Lower leg skin (tissue), 4 donors: ENCODE results near the gene MAPK10. TPM values are rescaled to one million over a fixed set of nuclear protein-coding genes. Genes with fewer than 3 reads are reported as not detected.

Source experiments
- DNase-seq, 2 donors: peaks; one replicate each; pipeline ENCODE4 v3.0.0-alpha.2; 2019; ENCODE audit warnings: low spot score in 2 of 2
- H3K4me3 ChIP-seq: fragments of 200-600 bp; sonication (generic); 2 replicates; pipeline ENCODE4 v1.5.1; 2017; ENCODE audit warnings: mild to moderate bottlenecking, low read depth; ENCODE audit not compliant: poor library complexity, severe bottlenecking
- POLR2A ChIP-seq, 2 donors: fragments of 450-650 bp; IDR thresholded peaks; one replicate each; pipeline ENCODE4 v1.6.1; 2016 to 2017; ENCODE audit warnings: antibody characterized with exemption in 2 of 2, mild to moderate bottlenecking in 1 of 2, moderate library complexity in 1 of 2
- WGBS, 2 donors: methylation state at CpG; one replicate each; pipeline ENCODE4 v1.1.5; 2018; 5-methylcytosine and 5-hydroxymethylcytosine counted together
- intact Hi-C: fragments of 100-400 bp; cut with DNase I; formaldehyde crosslinking; loops from one replicate; pipeline ENCODE4 v1.15.0; 2023; ENCODE audit warnings: low total_unique reads
- total RNA-seq, 4 donors: library from RNA; depleted of rRNA; stranded (reverse); fragments of >200 nt; gene quantifications; one replicate each; pipeline ENCODE4 v1.1.0, GENCODE V29; 2016
- TF ChIP-seq, protein P1 (sequence below), 3 donors: fragments of 450-650 bp; IDR thresholded peaks; one replicate each; pipeline ENCODE4 v1.5.1; 2016; ENCODE audit warnings: antibody characterized with exemption in 3 of 3, mild to moderate bottlenecking in 3 of 3, moderate library complexity in 2 of 3

MAPK10 gene
- total RNA-seq, 4 donors from 2014 or later: 1.7 to 3.2 (median 2.8) TPM

DNA sequence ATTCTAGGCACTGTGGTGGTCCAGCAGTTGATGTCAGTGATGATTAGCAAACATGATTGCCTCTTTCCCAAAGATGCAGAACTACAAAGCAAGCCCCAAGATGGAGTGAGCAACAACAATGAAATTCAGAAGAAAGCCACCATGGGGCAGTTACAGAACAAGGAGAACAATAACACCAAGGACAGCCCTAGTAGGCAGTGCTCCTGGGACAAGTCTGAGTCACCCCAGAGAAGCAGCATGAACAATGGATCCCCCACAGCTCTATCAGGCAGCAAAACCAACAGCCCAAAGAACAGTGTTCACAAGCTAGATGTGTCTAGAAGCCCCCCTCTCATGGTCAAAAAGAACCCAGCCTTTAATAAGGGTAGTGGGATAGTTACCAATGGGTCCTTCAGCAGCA is 365.3 kb downstream of the MAPK10 start:
- no peak for DNase-seq
- H3K4me3 ChIP-seq: no peak overlapping the region
- TF ChIP-seq, protein P1, sequence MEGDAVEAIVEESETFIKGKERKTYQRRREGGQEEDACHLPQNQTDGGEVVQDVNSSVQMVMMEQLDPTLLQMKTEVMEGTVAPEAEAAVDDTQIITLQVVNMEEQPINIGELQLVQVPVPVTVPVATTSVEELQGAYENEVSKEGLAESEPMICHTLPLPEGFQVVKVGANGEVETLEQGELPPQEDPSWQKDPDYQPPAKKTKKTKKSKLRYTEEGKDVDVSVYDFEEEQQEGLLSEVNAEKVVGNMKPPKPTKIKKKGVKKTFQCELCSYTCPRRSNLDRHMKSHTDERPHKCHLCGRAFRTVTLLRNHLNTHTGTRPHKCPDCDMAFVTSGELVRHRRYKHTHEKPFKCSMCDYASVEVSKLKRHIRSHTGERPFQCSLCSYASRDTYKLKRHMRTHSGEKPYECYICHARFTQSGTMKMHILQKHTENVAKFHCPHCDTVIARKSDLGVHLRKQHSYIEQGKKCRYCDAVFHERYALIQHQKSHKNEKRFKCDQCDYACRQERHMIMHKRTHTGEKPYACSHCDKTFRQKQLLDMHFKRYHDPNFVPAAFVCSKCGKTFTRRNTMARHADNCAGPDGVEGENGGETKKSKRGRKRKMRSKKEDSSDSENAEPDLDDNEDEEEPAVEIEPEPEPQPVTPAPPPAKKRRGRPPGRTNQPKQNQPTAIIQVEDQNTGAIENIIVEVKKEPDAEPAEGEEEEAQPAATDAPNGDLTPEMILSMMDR (IDR thresholded peaks at IDR 0.05): no peak
- no peak for TF ChIP-seq POLR2A (IDR thresholded peaks at IDR 0.05)
- intact Hi-C loops: no loop called here

DNA sequence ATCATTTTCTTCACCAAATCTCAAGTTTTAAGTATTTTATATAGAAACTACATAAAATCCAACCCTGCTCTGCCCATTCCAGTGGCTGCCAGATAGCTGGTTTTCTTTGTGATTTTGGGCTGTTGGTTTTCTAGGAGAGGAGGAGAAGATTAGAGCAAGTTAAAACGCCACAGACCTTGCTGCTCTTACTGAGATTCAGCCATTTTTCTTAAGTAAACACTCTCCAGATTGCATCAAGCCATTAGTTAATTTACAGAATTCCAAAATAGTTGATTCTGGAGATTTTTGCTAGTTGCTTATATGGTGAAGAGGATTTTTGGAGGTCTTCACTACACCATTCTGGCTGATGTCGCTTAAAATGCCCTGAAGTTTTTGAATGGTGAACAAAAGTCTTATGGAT is 366.2 kb downstream of the MAPK10 start:
- no peak overlapping the region for H3K4me3 ChIP-seq
- WGBS, 2 donors: 93 to 97% methylated on average over 2 of the region's 2 CpGs
- intact Hi-C loops: no loop called here
- DNase-seq: no peak
- TF ChIP-seq POLR2A (IDR thresholded peaks at IDR 0.05): no peak
- TF ChIP-seq, protein P1 (IDR thresholded peaks at IDR 0.05): no peak

DNA sequence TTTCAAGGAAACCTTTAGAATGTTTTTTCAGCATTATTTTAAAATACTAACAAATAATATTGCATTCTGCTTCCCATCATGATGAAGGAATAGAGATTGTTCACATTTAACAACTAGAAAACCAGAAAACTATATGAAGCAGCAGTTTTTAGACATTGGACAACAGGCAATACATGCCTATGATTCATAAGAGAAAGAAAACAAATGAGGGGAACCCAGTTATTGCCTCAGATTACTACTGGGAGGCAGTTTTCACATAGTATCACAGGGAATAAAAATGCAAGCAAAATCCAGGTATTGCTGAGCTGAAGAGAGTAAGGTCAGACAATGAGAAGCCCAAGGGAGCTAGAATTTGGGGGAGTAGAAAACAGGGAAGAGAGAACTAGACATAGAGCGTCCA is 373.6 kb downstream of the MAPK10 start:
- 93 to 100% methylated on average over 1 of the region's 1 CpG for WGBS, 2 donors
- intact Hi-C loops: loop anchor here (1.0 kb wide), 1 partner anchor 18 kb away; no protein-coding TSS in a partner anchor

GRCh38 chr4:85979276-85979675 is 380.6 kb downstream of the MAPK10 start:
- WGBS, 2 donors: 71 to 73% methylated on average over 3 of the region's 3 CpGs
- TF ChIP-seq POLR2A (IDR thresholded peaks at IDR 0.05): no peak
- TF ChIP-seq, protein P1 (IDR thresholded peaks at IDR 0.05): no peak

More for the DNA sequence above, 373.6 kb downstream of the MAPK10 start:
- DNase-seq: no peak
- no peak overlapping the region for H3K4me3 ChIP-seq
- no peak for TF ChIP-seq POLR2A (IDR thresholded peaks at IDR 0.05)
- TF ChIP-seq, protein P1 (IDR thresholded peaks at IDR 0.05): no peak

GRCh38 chr4:85970535-85970934 is 389.3 kb downstream of the MAPK10 start:
- TF ChIP-seq POLR2A (IDR thresholded peaks at IDR 0.05): no peak
- TF ChIP-seq, protein P1 (IDR thresholded peaks at IDR 0.05): no peak
- DNase-seq: no peak
- intact Hi-C loops: no loop called here
- WGBS, 2 donors: 59 to 73% methylated on average over 2 of the region's 2 CpGs
- no peak overlapping the region for H3K4me3 ChIP-seq

More at GRCh38 chr4:85979276-85979675, 380.6 kb downstream of the MAPK10 start:
- intact Hi-C loops: no loop called here
- no peak for DNase-seq
- no peak overlapping the region for H3K4me3 ChIP-seq
